Mesothelial cell of epicardium (in vitro differentiated cells): ENCODE results near the gene FYCO1. TPM values are rescaled to one million over a fixed set of nuclear protein-coding genes. Genes with fewer than 3 reads are reported as not detected.

ENCODE experiments used
- DNase-seq, 2 experiments: peaks; one replicate each; pipeline ENCODE4 v3.0.0; 2021; ENCODE audit warnings: low spot score in 2 of 2; ENCODE audit not compliant: unreplicated experiment in 2 of 2
- H3K27ac Mint-ChIP-seq: 2 replicates; pipeline ENCODE4 v1.8.0; 2021; ENCODE audit warnings: mixed read lengths
- H3K27me3 Mint-ChIP-seq: 2 replicates; pipeline ENCODE4 v1.8.0; 2021; ENCODE audit warnings: low read depth, mixed read lengths
- H3K36me3 Mint-ChIP-seq: 2 replicates; pipeline ENCODE4 v1.8.0; 2021; ENCODE audit warnings: mixed read lengths
- H3K4me1 Mint-ChIP-seq: 2 replicates; pipeline ENCODE4 v1.8.0; 2021; ENCODE audit warnings: mixed read lengths
- H3K4me3 Mint-ChIP-seq: 2 replicates; pipeline ENCODE4 v1.8.0; 2021; ENCODE audit warnings: mild to moderate bottlenecking, moderate library complexity, mixed read lengths
- H3K9me3 Mint-ChIP-seq: 2 replicates; pipeline ENCODE4 v1.8.0; 2021; ENCODE audit warnings: mixed read lengths
- CTCF ChIP-seq: fragments of 200-600 bp; sonication (generic); IDR thresholded peaks from one replicate; pipeline ENCODE4 v1.5.0; 2021; ENCODE audit warnings: antibody characterized with exemption; ENCODE audit not compliant: unreplicated experiment
- total RNA-seq: library from RNA; stranded (reverse); gene quantifications from 3 replicates; pipeline ENCODE4 v1.2.1, GENCODE V29; 2021

The FYCO1 gene
- total RNA-seq, 1 donor from 2014 or later: 23.1 TPM

DNA sequence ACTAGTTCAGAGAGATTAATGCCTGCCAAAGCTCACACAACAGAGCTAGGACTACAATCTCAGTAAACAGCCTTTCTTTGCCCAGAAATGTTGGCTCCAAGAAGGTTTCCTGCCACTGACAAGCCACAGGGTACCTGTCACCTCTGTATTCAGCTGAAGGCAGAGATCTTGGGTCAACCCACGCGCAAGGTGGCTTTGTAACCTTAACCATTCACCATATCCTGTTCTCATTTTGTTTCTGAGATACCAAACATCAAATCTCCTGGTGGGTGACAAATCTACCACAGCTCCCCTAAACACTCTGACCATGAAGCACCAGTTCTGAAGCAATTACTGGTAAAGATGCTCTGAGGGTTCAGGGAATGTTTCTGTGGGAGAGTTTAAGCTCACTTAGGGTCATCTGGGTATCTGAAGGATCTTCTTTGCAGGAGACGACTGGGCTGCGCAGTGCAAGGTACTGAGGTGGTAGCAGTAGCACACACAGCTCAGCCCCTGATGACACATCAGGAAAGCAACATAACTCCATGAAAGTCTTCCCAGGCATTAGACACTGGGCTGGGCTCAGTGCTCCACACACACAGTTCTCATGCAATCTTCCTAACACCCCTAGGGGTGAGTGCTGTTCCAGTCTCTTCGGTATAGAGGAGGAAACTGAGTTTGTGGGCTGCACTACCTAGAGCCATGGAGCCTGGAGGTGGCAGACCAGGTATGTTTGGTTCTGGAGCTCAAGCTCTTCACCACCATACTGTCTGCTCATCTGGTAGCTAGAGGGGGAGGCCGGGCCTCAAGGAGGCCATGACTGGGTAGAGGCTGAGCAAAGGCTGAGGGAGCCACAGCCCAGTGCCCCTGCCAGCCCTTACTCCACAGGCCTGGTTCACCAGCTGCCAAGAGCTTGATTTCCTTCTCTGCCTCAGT, 44.7 kb downstream of the FYCO1 start:
- H3K27me3 Mint-ChIP-seq: no peaks in the 10 kb centered on the region
- no peaks in the 10 kb centered on the region for H3K9me3 Mint-ChIP-seq
- no peak for DNase-seq
- TF ChIP-seq CTCF: no peak
- no peaks in the 10 kb centered on the region for H3K4me1 Mint-ChIP-seq
- H3K4me3 Mint-ChIP-seq: no peak overlapping the region
- no peak overlapping the region for H3K27ac Mint-ChIP-seq
- peaks cover 50% of the 10 kb centered on the region for H3K36me3 Mint-ChIP-seq

- Mint-ChIP-seq H3K4me3 (no peak overlapping the region), H3K27ac (no peak overlapping the region), H3K4me1 (no peaks in the 10 kb centered on the region), H3K36me3 (peaks cover 49% of the 10 kb centered on the region), H3K9me3 (no peaks in the 10 kb centered on the region), H3K27me3 (no peaks in the 10 kb centered on the region)
- no peak for DNase-seq
- no peak for TF ChIP-seq CTCF
Observed at GRCh38 chr3:45950131-45950530, 45.5 kb downstream of the FYCO1 start.

GRCh38 chr3:45949432-45949831, 46.2 kb downstream of the FYCO1 start:
- Mint-ChIP-seq H3K9me3 (no peaks in the 10 kb centered on the region), H3K27ac (no peak overlapping the region), H3K27me3 (no peaks in the 10 kb centered on the region), H3K4me1 (no peaks in the 10 kb centered on the region), H3K4me3 (no peak overlapping the region), H3K36me3 (peaks cover 43% of the 10 kb centered on the region)
- TF ChIP-seq CTCF: no peak
- no peak for DNase-seq

- Mint-ChIP-seq H3K9me3 (no peaks in the 10 kb centered on the region), H3K4me3 (no peak overlapping the region), H3K36me3 (peaks cover 38% of the 10 kb centered on the region), H3K4me1 (no peaks in the 10 kb centered on the region), H3K27me3 (no peaks in the 10 kb centered on the region), H3K27ac (no peak overlapping the region)
- TF ChIP-seq CTCF: no peak
- no peak for DNase-seq
Observed at GRCh38 chr3:45948881-45949280, 46.7 kb downstream of the FYCO1 start.

DNA sequence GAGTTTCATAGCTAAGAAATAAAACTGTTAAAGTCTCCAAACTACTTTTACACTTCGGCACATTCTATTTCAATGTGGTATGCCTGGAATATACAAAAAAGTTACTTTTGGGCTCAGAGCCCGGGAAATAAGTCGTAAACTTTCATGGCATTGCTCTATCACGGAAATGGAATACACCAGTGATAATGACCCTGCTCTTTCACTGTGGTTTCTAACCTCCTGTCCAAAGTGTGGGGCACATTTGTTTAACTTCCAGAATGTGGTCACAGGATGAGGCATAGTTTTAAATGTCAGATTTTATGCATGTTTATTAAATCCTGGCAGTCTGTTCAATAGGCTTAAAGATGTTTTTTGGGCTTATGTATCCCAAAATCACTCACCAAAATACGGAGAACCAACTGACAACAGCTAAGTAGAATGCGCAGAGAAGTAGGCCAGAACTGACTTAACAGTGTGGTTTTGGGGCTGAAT, 47.3 kb downstream of the FYCO1 start:
- Mint-ChIP-seq H3K9me3 (no peaks in the 10 kb centered on the region), H3K27me3 (no peaks in the 10 kb centered on the region), H3K4me3 (no peak overlapping the region), H3K27ac (no peak overlapping the region), H3K36me3 (peaks cover 34% of the 10 kb centered on the region), H3K4me1 (no peaks in the 10 kb centered on the region)
- no peak for DNase-seq
- TF ChIP-seq CTCF: no peak
